GM12878 (cell line): ENCODE results near the gene ADAMTS16.

ENCODE experiments used
- CTCF ChIP-seq, 3 experiments: IDR thresholded peaks in 2 of 3; conservative IDR thresholded peaks in 1 of 3; 2 replicates each; pipeline ENCODE4 v1.5.1; 2011; ENCODE audit warnings: low read depth in 3 of 3, low read length in 3 of 3, mild to moderate bottlenecking in 3 of 3, control low read depth in 2 of 3, moderate library complexity in 2 of 3, inconsistent platforms in 1 of 3, mixed read lengths in 1 of 3; ENCODE audit not compliant: control insufficient read depth in 2 of 3, insufficient read depth in 1 of 3; ENCODE audit errors: extremely low read depth in 1 of 3
- TCF12 ChIP-seq: IDR thresholded peaks from 2 replicates; pipeline ENCODE4 v1.6.1; 2011; ENCODE audit warnings: low read depth, mild to moderate bottlenecking, low read length
- YY1 ChIP-seq: IDR thresholded peaks from 2 replicates; pipeline ENCODE4 v1.6.1; 2011; ENCODE audit warnings: low read depth, mild to moderate bottlenecking, low read length
- TF ChIP-seq, protein P1 (sequence below): IDR thresholded peaks from 2 replicates; pipeline ENCODE4 v1.6.1; 2012; ENCODE audit warnings: low read length, inconsistent platforms

GRCh38 chr5:5199495-5199894, 59.4 kb downstream of the ADAMTS16 start:
- TF ChIP-seq, protein P1, sequence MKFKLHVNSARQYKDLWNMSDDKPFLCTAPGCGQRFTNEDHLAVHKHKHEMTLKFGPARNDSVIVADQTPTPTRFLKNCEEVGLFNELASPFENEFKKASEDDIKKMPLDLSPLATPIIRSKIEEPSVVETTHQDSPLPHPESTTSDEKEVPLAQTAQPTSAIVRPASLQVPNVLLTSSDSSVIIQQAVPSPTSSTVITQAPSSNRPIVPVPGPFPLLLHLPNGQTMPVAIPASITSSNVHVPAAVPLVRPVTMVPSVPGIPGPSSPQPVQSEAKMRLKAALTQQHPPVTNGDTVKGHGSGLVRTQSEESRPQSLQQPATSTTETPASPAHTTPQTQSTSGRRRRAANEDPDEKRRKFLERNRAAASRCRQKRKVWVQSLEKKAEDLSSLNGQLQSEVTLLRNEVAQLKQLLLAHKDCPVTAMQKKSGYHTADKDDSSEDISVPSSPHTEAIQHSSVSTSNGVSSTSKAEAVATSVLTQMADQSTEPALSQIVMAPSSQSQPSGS = no peak
- no peak for TF ChIP-seq CTCF (IDR thresholded peaks at IDR 0.05 in 2 of 3, conservative IDR thresholded peaks at IDR 0.05 in 1 of 3; ENCODE audit: control insufficient read depth in 2 of 3, extremely low read depth in 1 of 3, insufficient read depth in 1 of 3, low read depth in 3 of 3, low read length in 3 of 3)
- no peak for TF ChIP-seq TCF12
- no peak for TF ChIP-seq YY1
